Activated CD4-positive, CD25-positive, alpha-beta regulatory T cell (primary cell): ENCODE data around the gene POLR3C.
"Not testable (repeated sequence)": the region's sequence is repeated elsewhere in the genome, so short reads cannot be mapped to it uniquely, and the experiment has no call there.

ENCODE experiments used
- DNase-seq, 4 experiments: peaks; one replicate each; lab custom pipeline; 2025; lab: John Stamatoyannopoulos, UW

Gene POLR3C

GRCh38 chr1:145823565-145824498 is at the start of gene POLR3C, which contains the start of gene RNF115:
Gene POLR3C (plus strand): TSS chr1:145824200. CDS start chr1:145825777, 1,577 bp downstream.
Gene RNF115 (minus strand): TSS chr1:145824095. CDS start chr1:145823873, 222 bp downstream.
- DNase-seq: peak; percentile 53 to 79 (median 69)

- no peak for DNase-seq
Measured at GRCh38 chr1:145777357-145778145, 46.4 kb upstream of the POLR3C start.

GRCh38 chr1:145778146-145778540 is 45.9 kb upstream of the POLR3C start:
- DNase-seq: no peak

- DNase-seq: no peak
Measured at GRCh38 chr1:145782272-145783099, 41.5 kb upstream of the POLR3C start.

GRCh38 chr1:145784409-145784808 is 39.6 kb upstream of the POLR3C start:
- no peak for DNase-seq

GRCh38 chr1:145785547-145785946 is 38.5 kb upstream of the POLR3C start:
- DNase-seq: no peak

- DNase-seq: no peak
Measured at GRCh38 chr1:145786271-145786670, 37.7 kb upstream of the POLR3C start.

- DNase-seq: no peak
Measured at GRCh38 chr1:145788580-145788979, 35.4 kb upstream of the POLR3C start.

GRCh38 chr1:145791860-145792259 is 32.1 kb upstream of the POLR3C start:
- DNase-seq: not testable (repeated sequence)

- no peak for DNase-seq
Measured at GRCh38 chr1:145792484-145792883, 31.5 kb upstream of the POLR3C start.

GRCh38 chr1:145795257-145795881 is 28.6 kb upstream of the POLR3C start:
- no peak for DNase-seq

GRCh38 chr1:145796753-145797152 is 27.2 kb upstream of the POLR3C start:
- DNase-seq: no peak

GRCh38 chr1:145799806-145800205 is 24.2 kb upstream of the POLR3C start:
- no peak for DNase-seq

- DNase-seq: no peak
Measured at GRCh38 chr1:145804235-145805045, 19.6 kb upstream of the POLR3C start.

GRCh38 chr1:145805057-145805456 is 18.9 kb upstream of the POLR3C start:
- no peak for DNase-seq

GRCh38 chr1:145806408-145806807 is 17.6 kb upstream of the POLR3C start:
- no peak for DNase-seq

- DNase-seq: no peak
Measured at GRCh38 chr1:145806844-145807243, 17.2 kb upstream of the POLR3C start.

GRCh38 chr1:145812977-145813810 is 10.8 kb upstream of the POLR3C start:
- DNase-seq: not testable (repeated sequence)

- DNase-seq: not testable (repeated sequence)
Measured at GRCh38 chr1:145818095-145818494, 5.9 kb upstream of the POLR3C start.
